ENCODE data around the gene FIG4. TPM values are rescaled to one million over a fixed set of nuclear protein-coding genes. Genes with fewer than 3 reads are reported as not detected.

Gene FIG4
- total RNA-seq, 1 experiment from 2014 or later = 23.1 TPM

GRCh38 chr6:109693111-109693510, 2.0 kb downstream of the FIG4 start:
- peaks cover 11% of the 10 kb centered on the region for H3K23me2 ChIP-seq (ENCODE audit: insufficient read length, low read depth, low read length, poor library complexity, severe bottlenecking)

More at GRCh38 chr6:109693111-109693510, 2.0 kb downstream of the FIG4 start:
- Histone ChIP-seq H4K8ac (replicated peaks; ENCODE audit: insufficient read length, low read depth, low read length) (no peak overlapping the region), H3K9me3 (ENCODE audit: control insufficient read depth, low read depth, low read length) (no peaks in the 10 kb centered on the region), H2BK12ac (ENCODE audit: insufficient read length, low read depth, low read length) (no peak overlapping the region), H3K79me1 (ENCODE audit: insufficient read depth, low read depth, low read length, poor library complexity, severe bottlenecking) (no peaks in the 10 kb centered on the region), H2BK15ac (ENCODE audit: low read depth, low read length) (no peak overlapping the region), H2AFZ (ENCODE audit: low read length) (no peak overlapping the region), H3K27me3 (ENCODE audit: insufficient read depth, low read length) (no peaks in the 10 kb centered on the region), H3K14ac (ENCODE audit: insufficient read depth, low read length) (no peak overlapping the region), H3K23ac (ENCODE audit: insufficient read length, low read depth, low read length) (no peak overlapping the region), H2AK5ac (ENCODE audit: insufficient read length, low read length) (no peak overlapping the region), H4K91ac (ENCODE audit: insufficient read length, low read depth, low read length) (no peak overlapping the region), H3K56ac (ENCODE audit: insufficient read length, low read depth, low read length) (no peak overlapping the region), H2BK5ac (ENCODE audit: insufficient read length, low read length) (no peak overlapping the region), H4K5ac (ENCODE audit: insufficient read length, low read depth, low read length) (no peak overlapping the region), H2BK120ac (ENCODE audit: low read depth, low read length, poor library complexity, severe bottlenecking) (no peak overlapping the region), H3K27ac (ENCODE audit: insufficient read length, low read depth, low read length) (no peak overlapping the region), H3K4ac (ENCODE audit: low read depth, low read length) (no peak overlapping the region), H3K18ac (ENCODE audit: insufficient read length, low read depth, low read length) (no peak overlapping the region), H3K79me2 (ENCODE audit: insufficient read depth, low read length) (peaks cover 2% of the 10 kb centered on the region; the same call in 1 of the 2 replicates), H3K9ac (ENCODE audit: extremely low read depth, insufficient read length, low read length) (no peak overlapping the region), H3K4me2 (ENCODE audit: insufficient read depth, insufficient read length, low read length) (no peak overlapping the region), H3K4me1 (ENCODE audit: insufficient read depth, low read length) (0 out of 2 replicates have a peak, but pooled peaks cover 2% of the 10 kb centered on the region), H2BK20ac (ENCODE audit: low read depth, low read length, poor library complexity, severe bottlenecking) (no peak overlapping the region), H4K20me1 (ENCODE audit: control insufficient read depth, insufficient read depth, insufficient read length) (no peaks in the 10 kb centered on the region), H3T11ph (ENCODE audit: low read length) (no peak overlapping the region)
- Mint-ChIP-seq H3K9me3 (peaks cover 0 to 3% of the 10 kb centered on the region in 2 experiments; a peak in 2 of 5 replicates), H3K36me3 (ENCODE audit: insufficient read depth in 1 of 3, low read depth in 3 of 3) (peaks cover 5 to 14% (median 7%) of the 10 kb centered on the region in 3 experiments; a peak in 4 of 7 replicates), H3K27me3 (ENCODE audit: low read depth) (peaks cover 6% of the 10 kb centered on the region), H3K4me3 (0 out of 5 replicates have a peak overlapping the region, but pooled peaks of 1 of the 2 experiments have one; percentile 5), H3K4me1 (peaks cover 18 to 19% of the 10 kb centered on the region in 2 experiments), H3K27ac (no peak overlapping the region; a peak in 1 of 7 replicates)
- no peak for TF ChIP-seq CTCF (conservative IDR thresholded peaks at IDR 0.05)
- no peak for DNase-seq
